Thoracic aorta (tissue), 2 donors: ENCODE results near the gene SYNE1. TPM values are rescaled to one million over a fixed set of nuclear protein-coding genes. Genes with fewer than 3 reads are reported as not detected.

Experiments
- ATAC-seq: fragments of 150-250 bp; one replicate; pipeline ENCODE4 v1.8.0; 2017; ENCODE audit warnings: low read depth; ENCODE audit not compliant: insufficient number of reproducible peaks, low FRiP score
- DNase-seq: peaks from one replicate; pipeline ENCODE4 v3.0.0-alpha.2; 2020; ENCODE audit warnings: low spot score
- H3K27ac ChIP-seq, 2 donors: fragments of 200-600 bp; sonication (generic); 1 replicate in 1 of 2; 2 replicates in 1 of 2; pipeline ENCODE4 v1.5.1; 2016; ENCODE audit warnings: mild to moderate bottlenecking in 2 of 2, moderate library complexity in 2 of 2
- H3K27me3 ChIP-seq: fragments of 200-600 bp; sonication (generic); replicated peaks from 2 replicates; pipeline ENCODE4 v1.6.0; 2016; ENCODE audit warnings: mild to moderate bottlenecking; ENCODE audit not compliant: insufficient read depth
- H3K36me3 ChIP-seq: fragments of 200-600 bp; sonication (generic); one replicate; pipeline ENCODE4 v1.5.1; 2016
- H3K4me1 ChIP-seq, 2 donors: fragments of 200-600 bp; sonication (generic); 1 replicate in 1 of 2; 2 replicates in 1 of 2; pipeline versions ENCODE4 v1.5.1 to v1.6.0; 2016; ENCODE audit warnings: low read depth in 2 of 2, mild to moderate bottlenecking in 1 of 2; ENCODE audit not compliant: control insufficient read depth in 1 of 2
- H3K4me3 ChIP-seq: fragments of 200-600 bp; sonication (generic); 2 replicates; pipeline ENCODE4 v1.5.1; 2016; ENCODE audit warnings: mild to moderate bottlenecking
- H3K9me3 ChIP-seq: fragments of 200-600 bp; sonication (generic); 2 replicates; pipeline ENCODE4 v1.5.1; 2016
- total RNA-seq, 2 donors: library from RNA; depleted of rRNA; stranded (reverse); fragments of >200 nt; gene quantifications; one replicate each; pipeline versions ENCODE4 v1.1.0 to v1.2.3, GENCODE V29; 2016
- TF ChIP-seq, protein P1 (sequence below): fragments of 200-600 bp; sonication (generic); IDR thresholded peaks from one replicate; pipeline ENCODE4 v1.5.1; 2019; ENCODE audit warnings: antibody characterized with exemption

SYNE1 gene
- total RNA-seq, 2 donors from 2014 or later, result 462 to 552 TPM

DNA sequence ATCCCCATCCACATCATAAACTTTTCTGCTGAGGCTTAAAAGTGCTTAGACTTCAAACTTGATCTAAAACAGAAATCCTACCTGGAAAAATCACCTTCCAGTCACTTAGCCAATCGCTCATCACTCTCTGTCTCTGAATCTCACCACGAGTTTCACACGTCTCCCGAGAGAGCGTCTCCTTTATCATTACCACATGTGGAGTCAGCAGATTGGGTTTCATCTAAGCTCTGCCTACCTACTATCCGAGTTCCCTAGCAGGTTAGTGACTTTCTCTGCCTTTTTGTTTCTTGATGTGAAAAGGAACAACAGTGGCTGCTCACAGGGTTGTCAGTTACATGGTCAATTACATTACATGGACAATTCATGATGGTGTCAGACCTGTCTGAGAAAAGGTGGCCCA is 543.5 kb downstream of the SYNE1 start:
- Histone ChIP-seq H3K9me3 (no peaks in the 10 kb centered on the region), H3K27ac (no peak overlapping the region), H3K4me3 (no peak overlapping the region), H3K4me1 (peaks cover 25 to 58% of the 10 kb centered on the region in 2 donors), H3K27me3 (no peaks in the 10 kb centered on the region), H3K36me3 (no peaks in the 10 kb centered on the region)
- ATAC-seq (no peak), DNase-seq (no peak)
- TF ChIP-seq, protein P1, sequence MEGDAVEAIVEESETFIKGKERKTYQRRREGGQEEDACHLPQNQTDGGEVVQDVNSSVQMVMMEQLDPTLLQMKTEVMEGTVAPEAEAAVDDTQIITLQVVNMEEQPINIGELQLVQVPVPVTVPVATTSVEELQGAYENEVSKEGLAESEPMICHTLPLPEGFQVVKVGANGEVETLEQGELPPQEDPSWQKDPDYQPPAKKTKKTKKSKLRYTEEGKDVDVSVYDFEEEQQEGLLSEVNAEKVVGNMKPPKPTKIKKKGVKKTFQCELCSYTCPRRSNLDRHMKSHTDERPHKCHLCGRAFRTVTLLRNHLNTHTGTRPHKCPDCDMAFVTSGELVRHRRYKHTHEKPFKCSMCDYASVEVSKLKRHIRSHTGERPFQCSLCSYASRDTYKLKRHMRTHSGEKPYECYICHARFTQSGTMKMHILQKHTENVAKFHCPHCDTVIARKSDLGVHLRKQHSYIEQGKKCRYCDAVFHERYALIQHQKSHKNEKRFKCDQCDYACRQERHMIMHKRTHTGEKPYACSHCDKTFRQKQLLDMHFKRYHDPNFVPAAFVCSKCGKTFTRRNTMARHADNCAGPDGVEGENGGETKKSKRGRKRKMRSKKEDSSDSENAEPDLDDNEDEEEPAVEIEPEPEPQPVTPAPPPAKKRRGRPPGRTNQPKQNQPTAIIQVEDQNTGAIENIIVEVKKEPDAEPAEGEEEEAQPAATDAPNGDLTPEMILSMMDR, result no peak

GRCh38 chr6:152091851-152092341 is 545.3 kb downstream of the SYNE1 start:
- H3K36me3 ChIP-seq, result no peaks in the 10 kb centered on the region
- H3K9me3 ChIP-seq, result no peaks in the 10 kb centered on the region
- TF ChIP-seq, protein P1, result no peak
- DNase-seq, result no peak
- no peaks in the 10 kb centered on the region for H3K27me3 ChIP-seq
- no peak for ATAC-seq
- H3K27ac ChIP-seq, result no peak overlapping the region
- peaks cover 16 to 46% of the 10 kb centered on the region in 2 donors for H3K4me1 ChIP-seq
- no peak overlapping the region for H3K4me3 ChIP-seq

- no peak for DNase-seq
- H3K27ac ChIP-seq, result no peak overlapping the region
Observed at GRCh38 chr6:152091201-152091600, 546.0 kb downstream of the SYNE1 start.

DNA sequence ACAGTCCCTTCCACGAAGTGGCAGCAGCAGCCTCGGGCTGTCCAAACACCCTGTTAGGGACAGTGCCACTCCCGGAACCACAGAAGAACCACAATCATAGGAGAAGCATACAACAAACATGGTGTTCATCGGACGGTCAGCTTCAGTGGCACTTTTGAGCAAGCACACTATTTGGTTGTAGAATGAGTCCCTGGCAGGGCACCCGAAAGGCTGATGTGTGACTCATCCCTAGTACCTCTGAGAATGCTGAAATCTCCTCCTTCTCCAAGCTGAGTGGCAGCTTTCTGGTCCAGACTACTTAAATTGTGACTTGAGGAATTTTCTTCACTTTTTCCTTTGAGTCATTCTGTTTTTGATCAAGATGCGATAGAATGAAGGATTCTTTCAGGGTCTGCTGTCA is 547.2 kb downstream of the SYNE1 start:
- ATAC-seq (peak; percentile 65), DNase-seq (peak; percentile 40)
- peak overlapping the region; percentile 11 to 26 for H3K27ac ChIP-seq

More at GRCh38 chr6:152091201-152091600, 546.0 kb downstream of the SYNE1 start:
- H3K4me1 ChIP-seq, result peaks cover 13 to 39% of the 10 kb centered on the region in 2 donors
- H3K9me3 ChIP-seq, result no peaks in the 10 kb centered on the region
- no peak for ATAC-seq
- no peaks in the 10 kb centered on the region for H3K36me3 ChIP-seq
- no peak overlapping the region for H3K4me3 ChIP-seq
- TF ChIP-seq, protein P1, result no peak
- no peaks in the 10 kb centered on the region for H3K27me3 ChIP-seq

DNA sequence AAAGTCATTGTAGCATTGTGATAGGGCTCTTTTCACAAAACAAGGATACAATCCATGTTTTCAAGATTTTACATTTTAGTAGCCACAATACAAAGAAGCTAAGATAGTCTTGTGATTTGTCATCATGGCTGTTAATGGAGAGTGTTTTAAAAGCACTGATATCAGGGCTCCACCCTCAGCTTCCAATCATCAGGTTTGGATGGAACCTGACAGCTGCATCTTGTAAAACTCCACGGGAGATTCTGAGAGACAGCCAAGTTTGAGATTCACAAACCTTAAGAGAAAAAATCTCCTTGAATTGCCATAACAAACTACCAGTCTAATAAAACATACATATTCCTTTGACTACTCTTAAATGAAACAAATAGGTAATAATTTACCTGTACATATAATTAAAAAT is 549.5 kb downstream of the SYNE1 start:
- Histone ChIP-seq H3K36me3 (no peaks in the 10 kb centered on the region), H3K9me3 (no peaks in the 10 kb centered on the region), H3K27me3 (no peaks in the 10 kb centered on the region), H3K4me3 (no peak overlapping the region), H3K27ac (no peak overlapping the region), H3K4me1 (peaks cover 0 to 20% of the 10 kb centered on the region in 2 donors)
- TF ChIP-seq, protein P1, result no peak
- ATAC-seq, result no peak
- no peak for DNase-seq

More for the DNA sequence above, 547.2 kb downstream of the SYNE1 start:
- Histone ChIP-seq H3K9me3 (no peaks in the 10 kb centered on the region), H3K4me1 (peaks cover 7 to 27% of the 10 kb centered on the region in 2 donors), H3K36me3 (no peaks in the 10 kb centered on the region), H3K4me3 (no peak overlapping the region), H3K27me3 (no peaks in the 10 kb centered on the region)
- TF ChIP-seq, protein P1, result no peak
